ENCODE measurements around the gene CASP5. TPM values are rescaled to one million over a fixed set of nuclear protein-coding genes. Genes with fewer than 3 reads are reported as not detected.

CASP5 gene
- polyA plus RNA-seq, 2 of the 4 experiments (the other 2 are of a cell fraction), result not detected

DNA sequence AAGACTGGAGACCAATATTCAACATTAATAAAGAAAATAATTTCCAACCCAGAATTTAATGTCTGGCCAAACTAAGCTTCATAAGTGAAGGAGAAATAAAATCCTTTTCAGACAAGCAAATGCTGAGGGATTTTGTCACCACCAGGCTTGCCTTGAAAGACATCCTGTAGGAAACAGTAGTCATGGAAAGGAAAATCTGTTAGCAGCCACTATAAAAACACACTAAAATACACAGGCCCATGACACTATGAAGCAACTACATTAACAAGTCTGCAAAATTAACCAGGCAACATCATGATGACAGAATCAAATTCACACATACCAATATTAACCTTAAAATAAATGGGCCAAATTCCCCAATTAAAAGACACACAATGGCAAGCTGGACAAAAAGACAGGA lies 52.2 kb downstream of the CASP5 start:
- no peak for FAIRE-seq
- H3K4me3 ChIP-seq, result no peak overlapping the region
- POLR2A ChIA-PET, result no interaction called here
- no peak overlapping the region for H3K27ac ChIP-seq
- no peak for ATAC-seq
- no peak for DNase-seq (ENCODE audit: low read depth in 1 of 2, low spot score in 1 of 2)
- H3K9me3 ChIP-seq, result peaks cover 3% of the 10 kb centered on the region; the same call in 1 of the 3 replicates
- H3K4me2 ChIP-seq, result no peak overlapping the region
- H3K4me1 ChIP-seq, result no peaks in the 10 kb centered on the region
- CTCF ChIA-PET, result no interaction called here
- TF ChIP-seq FOXS1 (CRISPR knock-in tag; IDR thresholded peaks at IDR 0.05) (no peak), SMC3 (IDR thresholded peaks at IDR 0.05) (no peak), CBX8 (IDR thresholded peaks at IDR 0.05) (no peak), MAZ (IDR thresholded peaks at IDR 0.05; ENCODE audit: borderline replicate concordance, low read depth, low read length) (no peak), NR3C1 (IDR thresholded peaks at IDR 0.05) (no peak), HOXB5 (CRISPR knock-in tag; IDR thresholded peaks at IDR 0.05) (no peak), HEYL (CRISPR knock-in tag; IDR thresholded peaks at IDR 0.05) (no peak), TP53 (CRISPR knock-in tag; IDR thresholded peaks at IDR 0.05) (no peak), ZSCAN20 (CRISPR knock-in tag; IDR thresholded peaks at IDR 0.05) (no peak), KDM1A (IDR thresholded peaks at IDR 0.05; ENCODE audit: low read depth) (no peak), EHF (CRISPR knock-in tag; IDR thresholded peaks at IDR 0.05) (no peak)
- TF ChIP-seq, protein P1, sequence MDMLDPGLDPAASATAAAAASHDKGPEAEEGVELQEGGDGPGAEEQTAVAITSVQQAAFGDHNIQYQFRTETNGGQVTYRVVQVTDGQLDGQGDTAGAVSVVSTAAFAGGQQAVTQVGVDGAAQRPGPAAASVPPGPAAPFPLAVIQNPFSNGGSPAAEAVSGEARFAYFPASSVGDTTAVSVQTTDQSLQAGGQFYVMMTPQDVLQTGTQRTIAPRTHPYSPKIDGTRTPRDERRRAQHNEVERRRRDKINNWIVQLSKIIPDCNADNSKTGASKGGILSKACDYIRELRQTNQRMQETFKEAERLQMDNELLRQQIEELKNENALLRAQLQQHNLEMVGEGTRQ (IDR thresholded peaks at IDR 0.05), result no peak

GRCh38 chr11:104968856-104969776 lies 53.9 kb downstream of the CASP5 start:
- CTCF ChIA-PET, result no interaction called here
- TF ChIP-seq, protein P2, sequence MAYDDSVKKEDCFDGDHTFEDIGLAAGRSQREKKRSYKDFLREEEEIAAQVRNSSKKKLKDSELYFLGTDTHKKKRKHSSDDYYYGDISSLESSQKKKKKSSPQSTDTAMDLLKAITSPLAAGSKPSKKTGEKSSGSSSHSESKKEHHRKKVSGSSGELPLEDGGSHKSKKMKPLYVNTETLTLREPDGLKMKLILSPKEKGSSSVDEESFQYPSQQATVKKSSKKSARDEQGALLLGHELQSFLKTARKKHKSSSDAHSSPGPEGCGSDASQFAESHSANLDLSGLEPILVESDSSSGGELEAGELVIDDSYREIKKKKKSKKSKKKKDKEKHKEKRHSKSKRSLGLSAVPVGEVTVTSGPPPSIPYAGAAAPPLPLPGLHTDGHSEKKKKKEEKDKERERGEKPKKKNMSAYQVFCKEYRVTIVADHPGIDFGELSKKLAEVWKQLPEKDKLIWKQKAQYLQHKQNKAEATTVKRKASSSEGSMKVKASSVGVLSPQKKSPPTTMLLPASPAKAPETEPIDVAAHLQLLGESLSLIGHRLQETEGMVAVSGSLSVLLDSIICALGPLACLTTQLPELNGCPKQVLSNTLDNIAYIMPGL (CRISPR knock-in tag; IDR thresholded peaks at IDR 0.05; ENCODE audit: borderline replicate concordance), result no peak
- TF ChIP-seq POLR2AphosphoS2 (conservative IDR thresholded peaks at IDR 0.05; ENCODE audit: low read length), result no peak
- no peak for TF ChIP-seq RFX5 (IDR thresholded peaks at IDR 0.05)
- TF ChIP-seq NFE2L2 (conservative IDR thresholded peaks at IDR 0.05; ENCODE audit: low read length), result no peak
- TF ChIP-seq EHF (CRISPR knock-in tag; IDR thresholded peaks at IDR 0.05), result no peak
- TF ChIP-seq, protein P3, sequence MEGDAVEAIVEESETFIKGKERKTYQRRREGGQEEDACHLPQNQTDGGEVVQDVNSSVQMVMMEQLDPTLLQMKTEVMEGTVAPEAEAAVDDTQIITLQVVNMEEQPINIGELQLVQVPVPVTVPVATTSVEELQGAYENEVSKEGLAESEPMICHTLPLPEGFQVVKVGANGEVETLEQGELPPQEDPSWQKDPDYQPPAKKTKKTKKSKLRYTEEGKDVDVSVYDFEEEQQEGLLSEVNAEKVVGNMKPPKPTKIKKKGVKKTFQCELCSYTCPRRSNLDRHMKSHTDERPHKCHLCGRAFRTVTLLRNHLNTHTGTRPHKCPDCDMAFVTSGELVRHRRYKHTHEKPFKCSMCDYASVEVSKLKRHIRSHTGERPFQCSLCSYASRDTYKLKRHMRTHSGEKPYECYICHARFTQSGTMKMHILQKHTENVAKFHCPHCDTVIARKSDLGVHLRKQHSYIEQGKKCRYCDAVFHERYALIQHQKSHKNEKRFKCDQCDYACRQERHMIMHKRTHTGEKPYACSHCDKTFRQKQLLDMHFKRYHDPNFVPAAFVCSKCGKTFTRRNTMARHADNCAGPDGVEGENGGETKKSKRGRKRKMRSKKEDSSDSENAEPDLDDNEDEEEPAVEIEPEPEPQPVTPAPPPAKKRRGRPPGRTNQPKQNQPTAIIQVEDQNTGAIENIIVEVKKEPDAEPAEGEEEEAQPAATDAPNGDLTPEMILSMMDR (IDR thresholded peaks at IDR 0.05), result no peak
- no peak for TF ChIP-seq PHF8 (IDR thresholded peaks at IDR 0.05; ENCODE audit: borderline replicate concordance, low read depth)
- TF ChIP-seq RAD21 (conservative IDR thresholded peaks at IDR 0.05 in 1 of 2, IDR thresholded peaks at IDR 0.05 in 1 of 2), result no peak
- TF ChIP-seq JUN (IDR thresholded peaks at IDR 0.05), result no peak
- no peak for TF ChIP-seq CHD4 (IDR thresholded peaks at IDR 0.05; ENCODE audit: borderline replicate concordance)
- TF ChIP-seq RCOR1 (IDR thresholded peaks at IDR 0.05; ENCODE audit: low read depth, low read length), result no peak
- no peak for TF ChIP-seq GATA3 (IDR thresholded peaks at IDR 0.05; ENCODE audit: borderline replicate concordance)
- no peak for TF ChIP-seq NPAS2 (CRISPR knock-in tag; IDR thresholded peaks at IDR 0.05; ENCODE audit: borderline replicate concordance)
- no peak for TF ChIP-seq FOXS1 (CRISPR knock-in tag; IDR thresholded peaks at IDR 0.05)
- no peak for TF ChIP-seq CBX8 (IDR thresholded peaks at IDR 0.05)
- DNase-seq (ENCODE audit: low read depth in 1 of 2, low spot score in 1 of 2), result no peak
- POLR2A ChIA-PET, result no interaction called here
- H3K9me3 ChIP-seq, result peaks cover 3% of the 10 kb centered on the region; the same call in 1 of the 3 replicates
- peak overlapping the region; percentile 85 for H3K4me2 ChIP-seq
- H3K4me3 ChIP-seq, result peak overlapping the region; percentile 47; the same call in 2 of the 3 replicates
- FAIRE-seq, result no peak
- H3K27ac ChIP-seq, result peak overlapping the region; percentile 73 to 76
- 93% methylated on average over 11 of the region's 16 CpGs for WGBS (ENCODE audit: missing lambda C conversion rate)
- H3K4me1 ChIP-seq, result no peaks in the 10 kb centered on the region
- peak in 1 of 2 experiments; percentile 20; a peak in 1 of 6 replicates for ATAC-seq

Measured in A549 (cell line).